ENCODE results near the gene ANKRD55.
"Not testable (repeated sequence)": the region's sequence is repeated elsewhere in the genome, so short reads cannot be mapped to it uniquely, and the experiment has no call there.

ANKRD55 gene

GRCh38 chr5:56100439-56101176 is 132.5 kb downstream of the ANKRD55 start:
- no peak for DNase-seq

- no peak for DNase-seq
Measured at GRCh38 chr5:56099346-56099745, 133.8 kb downstream of the ANKRD55 start.

- no peak for DNase-seq
Measured at GRCh38 chr5:56097055-56097454, 136.1 kb downstream of the ANKRD55 start.

- no peak for DNase-seq
Measured at GRCh38 chr5:56095579-56096102, 137.5 kb downstream of the ANKRD55 start.

- DNase-seq = no peak
Measured at GRCh38 chr5:56094579-56095361, 138.4 kb downstream of the ANKRD55 start.

GRCh38 chr5:56093970-56094369 is 139.2 kb downstream of the ANKRD55 start:
- no peak for DNase-seq

GRCh38 chr5:56092115-56092514 is 141.0 kb downstream of the ANKRD55 start:
- DNase-seq = no peak

- DNase-seq = no peak
Measured at GRCh38 chr5:56091664-56092063, 141.5 kb downstream of the ANKRD55 start.

- DNase-seq = no peak
Measured at GRCh38 chr5:56090793-56091460, 142.2 kb downstream of the ANKRD55 start.

- no peak for DNase-seq
Measured at GRCh38 chr5:56088967-56089829, 143.9 kb downstream of the ANKRD55 start.

- no peak for DNase-seq
Measured at GRCh38 chr5:56088431-56088949, 144.6 kb downstream of the ANKRD55 start.

- no peak for DNase-seq
Measured at GRCh38 chr5:56085193-56085592, 147.9 kb downstream of the ANKRD55 start.

GRCh38 chr5:56083286-56083854 is 149.8 kb downstream of the ANKRD55 start:
- no peak for DNase-seq

- not testable (repeated sequence) for DNase-seq
Measured at GRCh38 chr5:56081053-56081642, 152.0 kb downstream of the ANKRD55 start.

- DNase-seq = no peak
Measured at GRCh38 chr5:56080375-56081052, 152.6 kb downstream of the ANKRD55 start.

- DNase-seq = not testable (repeated sequence)
Measured at GRCh38 chr5:56079157-56079500, 154.0 kb downstream of the ANKRD55 start.

GRCh38 chr5:56078278-56079156 is 154.6 kb downstream of the ANKRD55 start:
- no peak for DNase-seq

GRCh38 chr5:56077796-56078233 is 155.3 kb downstream of the ANKRD55 start:
- DNase-seq = no peak

GRCh38 chr5:56076486-56076885 is 156.6 kb downstream of the ANKRD55 start:
- no peak for DNase-seq

GRCh38 chr5:56075361-56075760 is 157.8 kb downstream of the ANKRD55 start:
- no peak for DNase-seq

All from NCI-H2227 treated with DMSO at 0.1 percent for 48 hours (cell line).